HG03558 (cell line): Measurements from ENCODE around the gene SYT9.
"Not testable (repeated sequence)": the region's sequence is repeated elsewhere in the genome, so short reads cannot be mapped to it uniquely, and the experiment has no call there.

Source experiments
- ATAC-seq: cut with Tn5 transposase; IDR thresholded peaks from one replicate; pipeline ENCODE4 v1.9.1; 2021; ENCODE audit warnings: moderate number of reproducible peaks; ENCODE audit not compliant: unreplicated experiment; ENCODE audit errors: extremely low read depth

Gene SYT9

GRCh38 chr11:7494086-7494745, 242.5 kb downstream of the SYT9 start:
- ATAC-seq = no peak

GRCh38 chr11:7495882-7496551, 244.3 kb downstream of the SYT9 start:
- peak; percentile 75 for ATAC-seq

GRCh38 chr11:7498193-7498592, 246.5 kb downstream of the SYT9 start:
- no peak for ATAC-seq

GRCh38 chr11:7499081-7499480, 247.4 kb downstream of the SYT9 start:
- ATAC-seq = no peak

DNA sequence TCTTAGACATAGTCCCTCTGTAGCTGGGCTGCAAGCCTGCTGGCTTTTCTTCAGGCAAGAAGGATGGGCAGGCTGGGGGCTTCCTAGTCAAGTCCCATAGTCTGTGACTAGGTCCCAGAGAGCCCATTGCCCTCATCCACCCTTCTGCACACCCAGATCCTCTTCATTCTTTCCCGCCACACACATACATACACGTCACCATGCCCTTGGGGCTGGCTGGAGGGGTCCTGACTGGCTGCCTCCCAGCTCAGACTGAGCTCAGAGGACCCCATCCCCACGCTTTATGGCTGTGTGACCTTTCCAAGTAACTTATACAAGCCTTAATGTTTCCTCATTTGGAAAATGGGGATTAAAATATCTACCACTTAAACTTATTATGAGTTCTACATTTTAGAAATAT, 248.5 kb downstream of the SYT9 start:
- no peak for ATAC-seq

- ATAC-seq = no peak
These were observed 249.5 kb downstream of the SYT9 start for GRCh38 chr11:7501251-7501650.

DNA sequence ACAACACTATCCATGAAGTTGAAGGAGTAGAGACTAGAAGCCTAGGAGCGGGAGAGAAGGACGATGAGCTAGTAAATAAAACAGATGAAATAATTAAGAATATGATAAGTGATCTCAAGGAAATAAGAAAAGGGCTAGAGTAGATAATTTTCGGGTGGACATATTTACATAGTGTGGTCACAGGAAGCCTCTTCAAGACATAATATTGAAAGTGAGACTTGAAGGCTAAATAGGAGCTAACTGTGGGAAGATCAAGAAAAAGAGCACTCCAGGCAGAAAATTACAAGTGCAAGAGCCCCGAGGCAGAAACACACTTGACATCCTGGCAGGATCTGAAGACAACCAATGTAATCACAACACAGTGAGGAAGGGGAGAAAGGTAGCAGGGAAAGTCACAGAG, 250.2 kb downstream of the SYT9 start:
- ATAC-seq = no peak

- ATAC-seq = no peak
These were observed 254.5 kb downstream of the SYT9 start for GRCh38 chr11:7506243-7506642.

GRCh38 chr11:7508087-7508486, 256.4 kb downstream of the SYT9 start:
- ATAC-seq = no peak

- no peak for ATAC-seq
These were observed 258.3 kb downstream of the SYT9 start for GRCh38 chr11:7509966-7510365.

DNA sequence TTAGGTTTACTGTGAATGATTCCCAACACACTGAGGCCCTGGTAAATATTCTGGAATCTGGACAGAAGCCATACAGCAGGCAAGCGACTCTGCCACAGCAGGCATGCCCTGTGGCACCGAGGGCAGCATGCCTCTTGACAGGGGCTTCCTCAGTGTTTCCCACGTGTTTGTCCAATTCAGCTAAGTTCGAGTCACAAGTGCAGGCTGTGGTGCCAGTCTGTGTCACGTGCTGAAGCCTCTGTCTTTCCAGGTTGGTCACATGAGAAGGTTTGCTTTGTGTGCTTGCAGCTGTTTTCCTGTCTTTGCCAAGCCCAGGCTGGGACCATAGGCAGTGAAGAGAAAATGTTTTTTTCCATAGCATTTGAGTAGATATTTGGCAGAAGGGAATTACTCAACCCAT, 259.7 kb downstream of the SYT9 start:
- ATAC-seq = no peak

DNA sequence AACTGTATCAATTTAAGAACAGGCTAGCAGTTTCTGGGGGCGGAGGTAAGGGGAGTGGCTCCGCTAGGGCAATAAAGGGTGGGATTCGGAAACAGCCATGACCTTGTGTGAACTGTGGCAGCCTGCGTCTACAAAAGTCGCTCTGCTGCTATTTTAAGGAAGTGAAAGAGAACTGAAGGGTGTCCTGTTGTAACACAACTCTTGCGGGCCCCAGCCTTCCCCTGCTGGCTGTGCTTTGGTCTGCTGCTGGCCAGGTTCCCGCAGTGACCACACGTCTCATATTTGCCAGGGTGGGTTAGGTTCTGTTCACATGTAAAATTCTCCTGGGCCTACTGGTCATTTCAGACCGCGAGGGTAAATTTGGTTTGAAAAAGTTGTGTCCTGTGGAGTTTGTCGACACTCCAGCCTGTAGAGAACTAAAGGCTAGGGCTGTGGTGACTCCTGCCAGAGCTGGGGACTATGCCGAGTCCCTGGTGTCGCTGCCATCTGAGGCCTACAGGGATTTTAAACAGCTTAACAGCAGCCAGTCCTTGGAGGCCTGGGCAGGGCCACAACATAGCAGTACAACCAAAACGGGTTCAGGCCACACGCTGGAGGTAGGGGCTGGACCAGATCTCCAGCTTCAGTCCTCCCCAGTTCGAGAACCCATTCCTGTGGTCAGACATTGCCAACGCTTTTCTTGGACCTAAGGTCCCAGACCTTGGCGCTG, 261.0 kb downstream of the SYT9 start:
- peak; percentile 52 for ATAC-seq

DNA sequence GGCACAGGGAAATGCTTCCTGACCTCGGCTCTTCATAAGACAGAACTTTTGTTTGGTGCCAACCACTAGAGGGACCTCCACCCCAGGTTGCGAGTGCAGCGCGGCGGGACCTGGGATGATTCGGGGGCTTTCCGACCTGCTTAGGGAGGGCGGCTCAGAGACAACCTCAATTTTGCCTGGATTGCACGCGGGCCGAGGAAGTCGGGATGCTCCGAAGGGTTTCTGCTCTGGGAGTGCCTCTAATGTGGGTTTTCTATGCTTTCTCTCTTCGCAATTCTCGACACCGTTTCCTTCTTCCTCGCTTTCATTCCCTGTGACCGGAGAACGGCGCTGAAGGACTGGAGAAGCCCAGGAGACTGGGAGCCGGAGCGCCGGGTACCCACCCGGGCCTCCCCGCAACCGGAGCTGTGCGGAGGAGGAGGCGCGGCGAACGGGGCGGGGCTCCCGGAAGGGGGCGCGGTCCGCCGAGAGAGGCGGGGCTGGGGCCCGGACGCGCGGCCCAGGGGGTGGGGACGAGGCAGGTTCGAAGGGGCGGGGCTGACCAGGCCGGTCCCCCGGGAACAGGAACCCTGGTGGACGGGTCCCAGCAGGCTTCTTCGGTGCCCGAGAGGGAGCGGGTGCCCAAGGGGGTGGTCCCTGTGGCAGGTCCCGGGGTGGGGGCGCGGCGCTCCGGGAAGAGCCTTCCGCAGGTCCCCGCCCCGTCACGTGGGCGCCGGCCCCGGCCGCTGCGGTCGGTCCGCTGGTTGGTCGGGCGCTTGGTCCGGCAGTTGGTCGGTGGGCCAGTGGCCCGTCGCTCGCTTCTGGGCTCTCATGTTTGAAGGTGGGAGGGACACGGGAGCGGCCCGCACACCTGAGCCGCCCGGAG, 261.8 kb downstream of the SYT9 start, which contains the start of gene PPFIBP2:
TSS of gene PPFIBP2 (plus strand) at position 766 of the 865 bp plus-strand sequence. CDS start 35,477 bp downstream, outside the sequence.
- peak; percentile 31 for ATAC-seq

DNA sequence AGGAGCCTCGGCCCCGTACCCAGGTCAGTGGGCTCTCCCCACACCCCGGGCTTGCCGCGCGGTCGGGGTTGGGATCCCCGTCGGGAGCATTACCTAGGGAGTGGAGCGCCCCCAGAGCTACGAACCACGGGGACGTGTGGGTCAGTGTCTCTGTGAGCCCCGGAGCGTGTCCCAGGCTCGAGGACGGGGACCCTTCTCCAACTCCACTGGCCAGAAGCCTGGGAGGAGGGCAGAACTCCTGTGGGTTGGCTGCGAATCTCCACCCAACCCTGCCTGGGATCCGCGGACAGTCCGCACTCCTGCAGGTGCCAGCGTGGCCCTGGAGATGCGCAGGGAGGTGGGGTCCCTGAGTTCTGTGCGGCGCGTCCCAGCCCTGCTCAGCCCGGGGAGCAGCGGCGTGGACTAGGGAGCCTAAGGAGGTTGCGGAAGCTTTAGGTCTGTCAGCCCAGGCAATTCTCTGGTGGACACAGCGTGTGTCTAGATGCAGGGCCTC, 262.4 kb downstream of the SYT9 start:
- ATAC-seq = no peak

- ATAC-seq = no peak
These were observed 263.8 kb downstream of the SYT9 start for GRCh38 chr11:7515447-7515886.

DNA sequence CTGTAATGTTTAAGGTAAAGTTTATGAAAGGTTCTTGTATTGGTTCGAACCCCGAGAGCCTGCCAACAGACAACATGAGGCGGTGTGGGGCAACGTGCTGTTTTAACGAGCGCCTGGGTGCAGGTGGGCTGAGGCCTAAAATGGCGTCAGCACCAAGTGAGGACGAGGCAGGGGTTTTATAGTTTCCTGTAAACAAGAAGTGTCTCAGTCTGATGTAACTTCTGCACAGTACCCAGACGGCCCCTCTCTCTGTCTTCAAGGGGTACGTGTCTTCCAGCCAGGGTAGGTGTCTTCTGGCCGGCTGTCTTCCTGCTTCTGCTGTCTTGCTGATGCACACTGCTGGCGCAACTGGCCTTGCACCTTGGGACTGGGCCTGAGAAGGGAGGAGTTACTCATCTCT, 264.8 kb downstream of the SYT9 start:
- ATAC-seq = no peak

DNA sequence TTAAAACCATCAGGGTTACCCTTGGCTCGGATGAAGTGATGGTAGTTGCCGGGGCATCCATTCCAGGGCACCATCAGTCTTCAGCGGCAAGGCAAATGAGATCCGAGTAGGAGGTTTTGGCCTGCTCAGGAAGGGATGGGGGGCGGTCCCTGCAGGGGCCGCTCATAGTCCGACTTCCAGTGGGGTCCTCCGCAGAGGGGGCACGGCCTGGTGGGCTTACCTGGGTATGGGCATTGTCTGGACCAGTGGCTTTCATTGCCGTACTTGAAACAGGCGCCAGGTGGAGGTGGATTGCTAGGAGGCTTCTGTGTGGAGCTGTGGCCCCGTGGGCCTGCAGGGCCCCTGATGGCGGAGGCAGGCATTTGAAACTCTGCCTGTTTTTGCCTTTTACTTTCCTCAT, 266.0 kb downstream of the SYT9 start:
- ATAC-seq = not testable (repeated sequence)
